Pulmonary artery endothelial cell (primary cell): ENCODE measurements around the gene IQSEC1. TPM values are rescaled to one million over a fixed set of nuclear protein-coding genes. Genes with fewer than 3 reads are reported as not detected.

Experiments
- DNase-seq: peaks from one replicate; pipeline ENCODE4 v3.0.0-alpha.2; 2011; ENCODE audit warnings: low read depth, low spot score
- total RNA-seq: library from RNA; depleted of rRNA; stranded (reverse); fragments of >200 nt; gene quantifications from 2 replicates; pipeline ENCODE4 v1.2.3, GENCODE V29; 2014

The IQSEC1 gene
- total RNA-seq, 1 donor from 2014 or later: 8.9 TPM

- DNase-seq: no peak
Measured at GRCh38 chr3:13107661-13108060, 34.4 kb upstream of the IQSEC1 start.

- DNase-seq: no peak
Measured at GRCh38 chr3:13106308-13107001, 33.2 kb upstream of the IQSEC1 start.

- no peak for DNase-seq
Measured at GRCh38 chr3:13105896-13106250, 32.6 kb upstream of the IQSEC1 start.

GRCh38 chr3:13105181-13105895 lies 32.1 kb upstream of the IQSEC1 start:
- DNase-seq: no peak

- no peak for DNase-seq
Measured at GRCh38 chr3:13104511-13104910, 31.3 kb upstream of the IQSEC1 start.

- no peak for DNase-seq
Measured at GRCh38 chr3:13103416-13104058, 30.3 kb upstream of the IQSEC1 start.

GRCh38 chr3:13102386-13103345 lies 29.4 kb upstream of the IQSEC1 start:
- DNase-seq: no peak

- no peak for DNase-seq
Measured at GRCh38 chr3:13099707-13100106, 26.5 kb upstream of the IQSEC1 start.

- no peak for DNase-seq
Measured at GRCh38 chr3:13098192-13098988, 25.2 kb upstream of the IQSEC1 start.

- no peak for DNase-seq
Measured at GRCh38 chr3:13096356-13096755, 23.1 kb upstream of the IQSEC1 start.

GRCh38 chr3:13095408-13095937 lies 22.2 kb upstream of the IQSEC1 start:
- DNase-seq: no peak

GRCh38 chr3:13093687-13094086 lies 20.5 kb upstream of the IQSEC1 start:
- no peak for DNase-seq

- no peak for DNase-seq
Measured at GRCh38 chr3:13092621-13093617, 19.7 kb upstream of the IQSEC1 start.

GRCh38 chr3:13091898-13092611 lies 18.8 kb upstream of the IQSEC1 start:
- peak; percentile 26 for DNase-seq

GRCh38 chr3:13088028-13089006 lies 15.1 kb upstream of the IQSEC1 start:
- DNase-seq: no peak

GRCh38 chr3:13087320-13087990 lies 14.2 kb upstream of the IQSEC1 start:
- DNase-seq: no peak

- no peak for DNase-seq
Measured at GRCh38 chr3:13086531-13086981, 13.3 kb upstream of the IQSEC1 start.
